Keratinocyte (primary cell): ENCODE results near the gene EXT2. TPM values are rescaled to one million over a fixed set of nuclear protein-coding genes. Genes with fewer than 3 reads are reported as not detected.

ENCODE experiments used
- DNase-seq: peaks from one replicate; pipeline ENCODE4 v3.0.0-alpha.2; 2011; ENCODE audit warnings: low read depth, missing footprints, low spot score
- FAIRE-seq: peaks from 2 replicates; lab custom pipeline; 2011; peaks lifted over from hg19 to GRCh38; lab: Jason Lieb, UNC
- H2AFZ ChIP-seq: 2 replicates; pipeline ENCODE4 v1.6.0; 2012; ENCODE audit warnings: low read length, control low read depth, inconsistent platforms; ENCODE audit not compliant: control insufficient read depth
- H3K27ac ChIP-seq: 2 replicates; pipeline ENCODE4 v1.5.1; 2011; ENCODE audit warnings: low read length; ENCODE audit not compliant: control insufficient read depth, insufficient read depth
- H3K27me3 ChIP-seq: 3 replicates; pipeline ENCODE4 v1.6.0; 2011; ENCODE audit warnings: low read length; ENCODE audit not compliant: control insufficient read depth, insufficient read depth; ENCODE audit errors: extremely low read depth
- H3K36me3 ChIP-seq, 2 experiments: 2 replicates in 1 of 2; 3 replicates in 1 of 2; pipeline ENCODE4 v1.5.1; 2011; ENCODE audit warnings: low read length in 2 of 2, mild to moderate bottlenecking in 1 of 2; ENCODE audit not compliant: control insufficient read depth in 2 of 2, insufficient read depth in 2 of 2; ENCODE audit errors: extremely low read depth in 1 of 2
- H3K4me1 ChIP-seq: 3 replicates; pipeline ENCODE4 v1.5.1; 2011; ENCODE audit warnings: low read length; ENCODE audit not compliant: control insufficient read depth, insufficient read depth; ENCODE audit errors: extremely low read depth
- H3K4me2 ChIP-seq: 3 replicates; pipeline ENCODE4 v1.6.0; 2011; ENCODE audit warnings: low read depth, low read length; ENCODE audit not compliant: control insufficient read depth, insufficient read depth; ENCODE audit errors: extremely low read depth
- H3K4me3 ChIP-seq, 3 experiments: fragments of 200-600 bp in 1 of 3; sonication (generic) in 1 of 3; 2 replicates in 2 of 3; 3 replicates in 1 of 3; pipeline ENCODE4 v1.5.1; 2011 to 2016; ENCODE audit warnings: low read length in 3 of 3, mild to moderate bottlenecking in 3 of 3, control low read depth in 2 of 3, inconsistent platforms in 1 of 3, low read depth in 1 of 3, mixed read lengths in 1 of 3, mixed run types in 1 of 3, moderate library complexity in 1 of 3; ENCODE audit not compliant: control insufficient read depth in 2 of 3, insufficient read depth in 2 of 3; ENCODE audit errors: extremely low read depth in 1 of 3
- H3K79me2 ChIP-seq: 2 replicates; pipeline ENCODE4 v1.6.0; 2012; ENCODE audit warnings: low read length; ENCODE audit not compliant: control insufficient read depth, insufficient read depth
- H3K9ac ChIP-seq: 3 replicates; pipeline ENCODE4 v1.6.0; 2011; ENCODE audit warnings: low read length; ENCODE audit not compliant: control insufficient read depth, insufficient read depth; ENCODE audit errors: extremely low read depth
- H3K9me1 ChIP-seq: 3 replicates; pipeline ENCODE4 v1.6.0; 2011; ENCODE audit warnings: low read length; ENCODE audit not compliant: control insufficient read depth, insufficient read depth; ENCODE audit errors: extremely low read depth
- H3K9me3 ChIP-seq: 2 replicates; pipeline ENCODE4 v1.5.1; 2012; ENCODE audit warnings: low read depth, low read length; ENCODE audit not compliant: control insufficient read depth
- H4K20me1 ChIP-seq: 3 replicates; pipeline ENCODE4 v1.6.0; 2011; ENCODE audit warnings: low read length; ENCODE audit not compliant: control insufficient read depth, insufficient read depth; ENCODE audit errors: extremely low read depth
- CTCF ChIP-seq, 3 experiments: IDR thresholded peaks in 1 of 3; conservative IDR thresholded peaks in 1 of 3; optimal IDR thresholded peaks in 1 of 3; 2 replicates in 2 of 3; 3 replicates in 1 of 3; pipeline versions ENCODE3 to v1.5.1; 2011; ENCODE audit warnings: low read length in 3 of 3, mild to moderate bottlenecking in 3 of 3, moderate library complexity in 2 of 3, control low read depth in 1 of 3, inconsistent platforms in 1 of 3; ENCODE audit not compliant: insufficient read depth in 2 of 3; ENCODE audit errors: extremely low read depth in 1 of 3
- EZH2 ChIP-seq: IDR thresholded peaks from one replicate; pipeline ENCODE4 v1.6.1; 2012; ENCODE audit warnings: inconsistent platforms, mild to moderate bottlenecking, low read length, moderate library complexity
- dilution Hi-C: fragments of 300-500 bp; cut with MboI; formaldehyde crosslinking; loops from one replicate; pipeline ENCODE4 v1.7.0; 2020; ENCODE audit warnings: low sequenced_read_pairs; ENCODE audit not compliant: extremely low pct_ligation_motif_present
- polyA plus RNA-seq, 5 experiments: library from polyadenylated mRNA; depleted of rRNA in 3 of 5; stranded (reverse) in 3 of 5; stranded (forward) in 1 of 5; unstranded in 1 of 5; fragments of >200 nt; gene quantifications; 1 replicate in 1 of 5; 2 replicates in 3 of 5; 3 replicates in 1 of 5; pipeline versions ENCODE4 v1.2.1 to v1.2.3, GENCODE V29; 2011 to 2012; ENCODE audit warnings: missing spikeins in 2 of 5, low read depth in 1 of 5, low replicate concordance in 1 of 5

EXT2 gene
- polyA plus RNA-seq, 1 donor (not counting 4 experiments of a cell fraction or from before 2014, with no cell fraction given): 148 TPM

DNA sequence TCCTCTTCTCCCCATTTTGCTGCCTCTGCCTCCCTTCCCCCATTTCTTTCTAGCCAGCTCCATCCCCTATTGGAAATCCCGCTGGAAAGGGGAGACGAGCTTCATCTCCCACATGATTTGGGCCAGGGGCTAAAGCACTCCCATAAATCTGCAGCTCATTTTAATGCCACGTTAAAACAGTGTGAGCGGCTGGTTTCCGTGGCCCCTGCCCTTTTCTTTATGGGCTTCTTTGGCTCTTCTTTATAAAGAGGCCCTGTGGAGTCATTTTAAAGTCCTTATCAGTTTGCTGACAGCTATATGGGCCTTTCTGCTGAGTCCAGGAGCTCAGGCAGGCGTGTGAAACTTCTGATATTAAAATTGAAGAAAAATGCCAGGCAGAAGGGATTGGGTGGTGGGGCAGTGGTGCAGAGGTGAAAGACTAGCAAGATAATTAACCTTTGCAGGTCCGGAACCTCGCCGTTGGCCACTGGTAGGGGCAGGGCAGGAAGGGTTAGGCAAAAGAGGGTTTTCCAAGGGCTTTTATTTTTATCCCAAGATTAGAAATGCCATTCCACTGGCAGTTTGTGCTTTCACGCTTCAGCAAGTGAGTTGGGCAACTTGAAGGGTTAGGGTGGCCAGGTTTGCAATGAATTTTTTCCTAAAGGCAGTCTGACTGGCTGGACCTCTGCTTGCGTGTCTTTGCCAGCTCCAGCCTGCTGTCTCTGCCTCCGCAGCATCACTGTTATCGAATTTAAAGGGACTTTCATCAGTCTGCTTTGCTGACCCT, 44.3 kb downstream of the EXT2 start:
- Histone ChIP-seq H3K27ac (no peak overlapping the region), H3K9ac (no peak overlapping the region), H3K79me2 (no peaks in the 10 kb centered on the region), H3K9me1 (no peaks in the 10 kb centered on the region), H3K9me3 (no peaks in the 10 kb centered on the region), H3K36me3 (peaks cover 7 to 8% of the 10 kb centered on the region in 2 experiments), H4K20me1 (no peaks in the 10 kb centered on the region), H2AFZ (no peak overlapping the region), H3K4me2 (no peak overlapping the region), H3K27me3 (no peaks in the 10 kb centered on the region), H3K4me1 (peaks cover 3% of the 10 kb centered on the region), H3K4me3 (no peak overlapping the region)
- no peak for FAIRE-seq
- no peak for TF ChIP-seq CTCF (optimal IDR thresholded peaks at IDR 0.05 in 1 of 3, IDR thresholded peaks at IDR 0.05 in 1 of 3, conservative IDR thresholded peaks at IDR 0.05 in 1 of 3; ENCODE audit: extremely low read depth in 1 of 3, insufficient read depth in 2 of 3, low read length in 3 of 3)
- no peak for TF ChIP-seq EZH2
- dilution Hi-C loops: no loop called here
- no peak for DNase-seq

- dilution Hi-C loops: no loop called here
- Histone ChIP-seq H3K9me1 (no peaks in the 10 kb centered on the region), H3K27ac (no peak overlapping the region), H4K20me1 (no peaks in the 10 kb centered on the region), H3K36me3 (peaks cover 7 to 10% of the 10 kb centered on the region in 2 experiments), H2AFZ (no peak overlapping the region), H3K4me1 (peaks cover 3% of the 10 kb centered on the region), H3K4me3 (no peak overlapping the region), H3K79me2 (no peaks in the 10 kb centered on the region), H3K4me2 (no peak overlapping the region), H3K27me3 (no peaks in the 10 kb centered on the region), H3K9ac (no peak overlapping the region), H3K9me3 (no peaks in the 10 kb centered on the region)
- DNase-seq: no peak
- FAIRE-seq: no peak
- TF ChIP-seq EZH2 (no peak), CTCF (optimal IDR thresholded peaks at IDR 0.05 in 1 of 3, IDR thresholded peaks at IDR 0.05 in 1 of 3, conservative IDR thresholded peaks at IDR 0.05 in 1 of 3; ENCODE audit: extremely low read depth in 1 of 3, insufficient read depth in 2 of 3, low read length in 3 of 3) (no peak)
Observed at GRCh38 chr11:44140372-44140771, 44.9 kb downstream of the EXT2 start.
